HG02885 (cell line): ENCODE data around the gene MKRN2.
"Not testable (repeated sequence)": the region's sequence is repeated elsewhere in the genome, so short reads cannot be mapped to it uniquely, and the experiment has no call there.

Experiments
- ATAC-seq: cut with Tn5 transposase; IDR thresholded peaks from one replicate; pipeline ENCODE4 v1.9.1; 2021; ENCODE audit warnings: mild to moderate bottlenecking; ENCODE audit not compliant: unreplicated experiment, poor library complexity

Gene MKRN2

GRCh38 chr3:12624964-12625363 lies 68.1 kb downstream of the MKRN2 start:
- not testable (repeated sequence) for ATAC-seq

- no peak for ATAC-seq
Observed at GRCh38 chr3:12627370-12627769, 70.5 kb downstream of the MKRN2 start.

GRCh38 chr3:12628813-12629212 lies 71.9 kb downstream of the MKRN2 start:
- ATAC-seq: no peak

- no peak for ATAC-seq
Observed at GRCh38 chr3:12629560-12629959, 72.7 kb downstream of the MKRN2 start.

- no peak for ATAC-seq
Observed at GRCh38 chr3:12630292-12630691, 73.4 kb downstream of the MKRN2 start.

GRCh38 chr3:12630843-12631242 lies 74.0 kb downstream of the MKRN2 start:
- not testable (repeated sequence) for ATAC-seq

- ATAC-seq: no peak
Observed at GRCh38 chr3:12632523-12632922, 75.6 kb downstream of the MKRN2 start.

GRCh38 chr3:12633108-12633507 lies 76.2 kb downstream of the MKRN2 start:
- ATAC-seq: no peak
